OCI-LY7 (cell line): ENCODE measurements around the gene FRMPD3. TPM values are rescaled to one million over a fixed set of nuclear protein-coding genes. Genes with fewer than 3 reads are reported as not detected.

Source experiments
- BruUV-seq: library from RNA; stranded (reverse); fragments of 400-500 nt; replicated peaks from 2 replicates; lab custom pipeline; 2021; lab: Mats Ljungman, UMichigan
- CTCF ChIA-PET: fragments of 300-600 bp; sonication (Branson Sonifier 250); formaldehyde crosslinking; loops from one replicate; lab custom pipeline; 2022; ENCODE audit warnings: antibody characterized with exemption; ENCODE audit not compliant: unreplicated experiment; lab: Charles Lee
- POLR2A ChIA-PET: fragments of 300-600 bp; sonication (Branson Sonifier 250); formaldehyde crosslinking; loops from one replicate; lab custom pipeline; 2022; ENCODE audit warnings: antibody characterized with exemption; lab: Charles Lee
- DNase-seq: peaks from one replicate; pipeline ENCODE4 v3.0.0-alpha.2; 2015; ENCODE audit warnings: low spot score
- H2AFZ ChIP-seq: fragments of 200-600 bp; sonication (generic), shearing (Covaris generic); 2 replicates; pipeline ENCODE4 v1.6.1; 2014; ENCODE audit warnings: mild to moderate bottlenecking, antibody characterized with exemption, low read length, moderate library complexity
- H3K27ac ChIP-seq: fragments of 200-600 bp; sonication (generic); 2 replicates; pipeline ENCODE4 v1.5.1; 2014; ENCODE audit warnings: mixed run types, low read depth, mild to moderate bottlenecking, moderate library complexity, low read length, inconsistent platforms; ENCODE audit not compliant: poor library complexity, severe bottlenecking
- H3K36me3 ChIP-seq: fragments of 200-600 bp; sonication (generic); 2 replicates; pipeline ENCODE4 v1.6.1; 2014; ENCODE audit warnings: mild to moderate bottlenecking, antibody characterized with exemption, low read length, moderate library complexity, mixed read lengths; ENCODE audit not compliant: insufficient read depth
- H3K4me1 ChIP-seq: fragments of 200-600 bp; sonication (generic); 2 replicates; pipeline ENCODE4 v1.5.1; 2014; ENCODE audit warnings: mild to moderate bottlenecking, low read length; ENCODE audit not compliant: insufficient read depth, poor library complexity, severe bottlenecking
- H3K4me2 ChIP-seq: fragments of 200-600 bp; sonication (generic); 2 replicates; pipeline ENCODE4 v1.6.1; 2014; ENCODE audit warnings: mild to moderate bottlenecking, low read length
- H3K4me3 ChIP-seq: fragments of 200-600 bp; sonication (generic); 2 replicates; pipeline ENCODE4 v1.5.1; 2014; ENCODE audit warnings: mild to moderate bottlenecking, low read depth, low read length; ENCODE audit not compliant: poor library complexity, severe bottlenecking
- H3K79me2 ChIP-seq: fragments of 200-600 bp; sonication (generic); 2 replicates; pipeline ENCODE4 v1.6.1; 2016; ENCODE audit warnings: low read depth, mild to moderate bottlenecking, low read length, moderate library complexity, mixed read lengths; ENCODE audit not compliant: insufficient read depth
- H3K9me2 ChIP-seq: fragments of 200-600 bp; sonication (generic); 2 replicates; pipeline ENCODE4 v1.6.1; 2016; ENCODE audit warnings: mild to moderate bottlenecking, low read length, mixed read lengths; ENCODE audit not compliant: insufficient read depth
- H3K9me3 ChIP-seq: fragments of 200-600 bp; sonication (generic); 2 replicates; pipeline ENCODE4 v1.6.1; 2014; ENCODE audit warnings: mild to moderate bottlenecking, mixed run types, low read length, mixed read lengths
- H4K20me1 ChIP-seq: fragments of 200-600 bp; sonication (generic); 2 replicates; pipeline ENCODE4 v1.6.1; 2014; ENCODE audit warnings: mild to moderate bottlenecking, antibody characterized with exemption, low read length, moderate library complexity, mixed read lengths; ENCODE audit not compliant: insufficient read depth
- CTCF ChIP-seq: fragments of 200-600 bp; sonication (generic); conservative IDR thresholded peaks from 2 replicates; pipeline ENCODE4 v1.5.1; 2014; ENCODE audit warnings: mild to moderate bottlenecking, antibody characterized with exemption, low read length, moderate library complexity, mixed read lengths
- EZH2phosphoT487 ChIP-seq: fragments of 200-600 bp; sonication (generic); IDR thresholded peaks from 2 replicates; pipeline ENCODE4 v1.6.1; 2018; ENCODE audit warnings: low read depth, borderline replicate concordance, mild to moderate bottlenecking, mixed run types, antibody characterized with exemption, low read length, moderate library complexity, mixed read lengths
- intact Hi-C: fragments of 100-400 bp; cut with micrococcal nuclease; formaldehyde crosslinking; loops from one replicate; pipeline ENCODE4 v1.10.0; 2022; ENCODE audit not compliant: unreplicated experiment
- total RNA-seq, 2 experiments: library from RNA; depleted of rRNA in 1 of 2; stranded (reverse); fragments of >200 nt in 1 of 2; shearing (Covaris generic) in 1 of 2; gene quantifications; 2 replicates each; pipeline ENCODE4 v1.2.3, GENCODE V29; 2014 to 2022

Gene FRMPD3
- total RNA-seq, 2 experiments from 2014 or later = 6.5 to 12.3 TPM

GRCh38 chrX:107496786-107497185 is 47.3 kb downstream of the FRMPD3 start:
- ChIA-PET CTCF (no interaction called here), POLR2A (no interaction called here)
- Histone ChIP-seq H3K9me2 (no peaks in the 10 kb centered on the region), H3K4me1 (peaks cover 12% of the 10 kb centered on the region), H3K4me2 (no peak overlapping the region), H3K79me2 (no peaks in the 10 kb centered on the region), H4K20me1 (no peaks in the 10 kb centered on the region), H3K36me3 (no peaks in the 10 kb centered on the region), H3K4me3 (no peak overlapping the region), H3K27ac (no peak overlapping the region), H2AFZ (no peak overlapping the region), H3K9me3 (no peaks in the 10 kb centered on the region)
- no peak for TF ChIP-seq EZH2phosphoT487
- TF ChIP-seq CTCF = no peak
- no peak for DNase-seq
- intact Hi-C loops = no loop called here
- BruUV-seq = no TSS peak

Other genes starting within 250 kb of the FRMPD3 start
- 23.4 and 37.6 TPM in 2 replicates for gene NUP62CL, start 243.2 kb upstream of the FRMPD3 start, total RNA-seq (2014; rRNA removed; shearing (Covaris generic))
- gene NUP62CL, start 243.2 kb upstream of the FRMPD3 start, total RNA-seq (2022) = 10.6 and 12.4 TPM in 2 replicates
- not detected in 2 replicates for gene DNAAF6, start 243.0 kb upstream of the FRMPD3 start, total RNA-seq (2014; rRNA removed; shearing (Covaris generic))
- gene DNAAF6, start 243.0 kb upstream of the FRMPD3 start, total RNA-seq (2022) = not detected in 2 replicates
- gene PRPS1, start 178.9 kb downstream of the FRMPD3 start, total RNA-seq (2014; rRNA removed; shearing (Covaris generic)) = 57.1 and 74.0 TPM in 2 replicates
- gene PRPS1, start 178.9 kb downstream of the FRMPD3 start, total RNA-seq (2022) = 80.0 and 88.3 TPM in 2 replicates